GM18498 (cell line): ENCODE results near the gene ABO.
"Not testable (repeated sequence)": the region's sequence is repeated elsewhere in the genome, so short reads cannot be mapped to it uniquely, and the experiment has no call there.

ENCODE experiments used
- ATAC-seq: cut with Tn5 transposase; IDR thresholded peaks from one replicate; pipeline ENCODE4 v1.9.1; 2021; ENCODE audit warnings: mild to moderate bottlenecking, moderate library complexity; ENCODE audit not compliant: unreplicated experiment

ABO gene

DNA sequence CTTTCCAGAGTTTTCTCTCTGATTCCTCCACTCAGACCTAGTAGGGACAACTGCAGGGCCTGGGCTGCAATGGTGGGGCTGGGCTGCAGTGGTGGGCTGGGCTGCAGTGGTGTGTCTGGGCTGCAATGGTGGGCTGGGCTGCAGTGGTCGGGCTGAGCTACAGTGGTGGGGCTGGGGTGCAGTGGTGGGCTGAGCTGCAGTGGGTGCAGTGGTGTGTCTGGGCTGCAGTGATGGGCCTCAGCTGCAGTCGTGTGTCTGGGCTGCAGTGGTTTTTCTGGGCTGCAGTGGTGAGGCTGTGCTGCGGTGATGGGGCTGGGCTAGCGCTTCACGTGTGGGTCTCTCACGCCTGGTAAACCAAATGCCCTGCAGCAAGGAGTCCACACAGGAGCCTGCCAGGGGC is 27.4 kb downstream of the ABO start:
- ATAC-seq, result no peak

DNA sequence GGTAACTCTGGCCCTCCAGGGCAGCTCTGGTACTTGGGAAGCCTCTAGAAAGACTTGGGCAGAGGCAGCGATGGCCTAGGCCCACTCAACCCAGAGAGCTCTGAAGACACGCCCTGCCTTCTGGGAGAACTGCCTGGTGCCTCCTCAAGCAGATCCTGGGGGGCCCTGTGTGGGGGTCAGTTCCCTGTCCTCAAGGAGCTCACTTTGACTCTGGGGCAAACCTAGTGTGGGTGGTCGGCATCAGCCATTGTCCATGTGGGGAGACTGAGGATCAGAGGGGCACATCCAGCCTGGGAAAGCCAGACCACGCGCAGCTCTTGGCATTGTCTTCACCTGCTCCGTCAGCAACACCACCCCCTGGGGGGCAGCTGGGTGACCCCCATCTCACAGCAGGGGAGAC is 28.0 kb downstream of the ABO start:
- no peak for ATAC-seq

DNA sequence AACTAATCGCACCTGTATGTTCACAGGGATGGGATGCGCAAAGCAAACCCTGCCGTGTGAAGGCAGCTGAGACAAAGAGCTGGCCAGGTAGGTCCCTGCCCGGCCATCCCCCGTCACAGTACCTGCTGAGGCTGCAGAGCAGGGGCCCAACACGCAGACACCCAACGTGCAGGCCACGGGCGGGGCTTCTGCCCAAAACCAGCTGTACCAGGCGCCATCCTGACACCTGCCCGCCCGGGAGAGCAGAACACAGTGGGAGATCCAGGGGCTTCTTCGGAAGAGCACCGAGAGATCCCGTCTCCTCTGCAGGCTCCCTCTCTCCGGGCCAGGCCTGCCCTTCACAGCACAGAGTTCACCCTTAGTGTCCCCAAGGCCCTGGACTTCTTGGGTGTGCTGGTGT is 28.4 kb downstream of the ABO start:
- no peak for ATAC-seq

DNA sequence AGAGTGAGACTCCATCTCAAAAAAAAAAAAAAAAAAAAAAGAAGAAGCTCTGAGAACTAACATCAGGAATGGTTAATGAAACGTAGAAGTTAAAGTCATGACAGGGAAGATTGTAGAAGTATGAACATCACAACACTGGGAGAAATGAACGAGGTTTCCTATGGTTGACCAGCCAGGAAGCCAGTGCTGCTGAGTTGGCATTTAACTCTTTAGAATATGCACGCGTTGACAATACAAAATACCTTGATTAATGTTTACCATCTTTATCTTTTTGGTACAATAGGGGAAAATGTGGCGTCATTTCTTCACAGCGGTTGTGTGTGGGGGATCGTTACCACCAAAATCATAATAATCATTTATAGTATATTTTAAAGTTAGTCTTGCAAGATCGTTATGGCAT is 32.0 kb downstream of the ABO start:
- ATAC-seq, result no peak

- no peak for ATAC-seq
These were observed 32.8 kb downstream of the ABO start for GRCh38 chr9:133242241-133242640.

DNA sequence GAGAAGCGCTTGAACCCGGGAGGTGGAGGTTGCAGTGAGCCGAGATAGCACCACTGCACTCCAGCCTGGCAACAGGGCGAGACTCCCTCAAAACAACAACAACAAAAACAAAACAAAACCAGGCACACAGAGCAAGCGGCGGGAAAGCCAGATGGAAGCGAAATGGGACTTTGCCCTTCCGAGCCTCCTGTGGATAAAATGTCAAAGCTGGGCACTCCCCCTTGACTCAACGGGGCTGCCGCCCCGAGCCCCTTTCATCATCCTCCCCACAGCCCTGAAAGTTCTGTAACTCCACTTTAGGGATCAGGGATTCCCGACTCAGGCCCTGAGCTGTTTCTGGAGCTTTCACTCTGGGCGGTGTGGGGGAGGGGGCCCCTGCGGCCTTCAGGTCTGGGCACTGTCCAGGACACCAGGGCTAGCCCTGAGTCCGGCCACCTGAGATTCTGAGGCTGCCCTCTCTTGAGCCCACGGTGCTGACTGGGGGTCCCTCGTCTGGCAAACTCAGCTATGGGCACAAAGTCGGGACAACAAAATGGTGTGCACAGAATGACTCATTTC is 35.4 kb downstream of the ABO start:
- no peak for ATAC-seq

GRCh38 chr9:133238851-133239532 is 36.0 kb downstream of the ABO start:
- no peak for ATAC-seq

DNA sequence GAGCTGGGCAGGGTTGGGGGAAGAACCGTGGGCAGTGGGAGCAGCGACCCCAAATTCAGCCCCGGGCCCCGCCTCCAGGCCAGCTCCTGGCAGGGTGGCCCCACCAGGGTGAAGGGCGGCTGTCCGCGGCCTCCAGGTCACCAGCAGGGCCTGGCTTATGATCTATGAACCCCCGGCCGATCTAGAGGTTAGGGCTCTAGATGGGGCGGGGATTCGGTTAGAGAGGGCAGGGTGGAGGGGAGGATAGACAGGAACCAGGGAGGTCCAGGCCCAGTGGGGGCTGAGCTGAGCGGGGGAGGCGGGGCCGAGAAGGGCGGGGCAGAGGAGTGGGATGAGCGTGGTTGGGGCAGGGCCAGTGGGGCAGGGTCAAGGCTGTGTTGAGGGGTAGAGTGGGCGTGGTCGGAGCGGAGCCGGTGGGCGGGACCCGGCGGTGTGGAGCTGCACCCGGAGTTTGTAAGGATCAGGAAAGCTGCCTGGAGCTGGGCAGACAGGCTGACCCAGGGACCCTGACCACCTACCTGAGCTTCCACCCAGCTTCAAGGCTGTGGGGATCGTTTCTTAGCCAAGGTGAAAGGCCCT is 36.6 kb downstream of the ABO start:
- no peak for ATAC-seq

GRCh38 chr9:133237035-133237731 is 37.8 kb downstream of the ABO start:
- ATAC-seq, result no peak

- not testable (repeated sequence) for ATAC-seq
These were observed 38.5 kb downstream of the ABO start for GRCh38 chr9:133236291-133237034.

- ATAC-seq, result no peak
These were observed 39.3 kb downstream of the ABO start for GRCh38 chr9:133235549-133236222.

GRCh38 chr9:133234577-133235322 is 40.3 kb downstream of the ABO start:
- no peak for ATAC-seq

- ATAC-seq, result no peak
These were observed 41.1 kb downstream of the ABO start for GRCh38 chr9:133233681-133234432.

DNA sequence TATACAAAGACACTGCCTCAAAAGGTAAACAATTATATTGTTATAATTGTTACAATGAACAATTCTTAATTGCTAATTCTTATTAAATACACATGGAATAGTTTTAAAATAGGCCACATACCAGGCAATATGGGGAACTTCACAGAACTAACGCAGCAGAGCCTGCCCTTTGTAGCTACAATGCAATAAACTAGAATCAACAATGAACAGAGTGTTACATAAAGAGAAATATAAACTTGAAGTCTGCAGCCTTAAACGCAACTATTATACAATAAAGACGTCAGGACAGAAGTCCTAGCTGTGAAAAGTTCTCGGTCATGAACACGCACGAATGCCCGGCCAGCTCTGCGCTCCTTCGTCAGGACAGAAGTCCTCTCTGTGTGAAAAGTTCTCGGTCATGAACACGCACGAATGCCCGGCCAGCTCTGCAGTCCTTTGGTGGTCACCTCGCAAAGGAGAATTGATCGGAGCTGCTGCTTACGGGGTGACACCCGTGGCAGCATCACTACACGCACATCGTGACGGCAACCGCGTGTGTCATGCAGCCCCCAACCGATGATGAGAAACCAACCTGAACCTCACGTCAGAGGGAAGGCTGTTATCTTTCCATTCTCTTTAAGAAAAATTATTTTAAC is 43.0 kb downstream of the ABO start:
- ATAC-seq, result not testable (repeated sequence)

DNA sequence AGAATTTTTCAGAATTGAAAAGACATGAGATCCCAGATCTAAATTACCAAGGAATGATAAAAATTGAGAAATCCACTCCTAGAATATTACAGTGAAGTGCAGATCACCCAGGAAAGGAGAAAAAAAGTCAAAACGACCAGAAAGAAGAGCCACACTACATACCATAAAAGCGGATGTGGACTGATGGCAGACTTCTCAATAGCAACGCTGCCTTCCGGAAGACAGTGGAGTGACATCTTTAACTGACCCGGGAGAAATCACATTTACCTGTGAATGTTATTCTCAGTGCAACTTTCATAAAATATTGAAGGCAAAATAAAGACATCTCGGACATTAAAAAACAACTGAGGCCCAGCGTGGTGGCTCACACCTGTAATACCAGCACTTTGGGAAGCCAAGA is 44.5 kb downstream of the ABO start:
- not testable (repeated sequence) for ATAC-seq

DNA sequence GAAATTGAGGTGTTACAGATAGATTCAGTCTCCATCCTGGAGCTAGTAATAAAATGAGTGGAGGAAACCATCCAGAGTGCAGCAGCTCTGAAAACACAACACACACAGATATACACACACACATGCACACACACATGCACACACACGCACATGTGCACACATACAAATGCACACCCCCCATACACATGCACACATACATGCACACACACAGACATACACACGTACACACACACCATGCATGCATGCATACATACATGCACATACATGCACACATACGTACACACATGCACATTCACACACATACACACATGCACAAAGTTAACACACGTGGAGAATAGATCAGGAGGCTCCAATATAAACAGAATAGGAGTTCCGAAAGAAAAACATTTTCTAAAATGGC is 44.9 kb downstream of the ABO start:
- ATAC-seq, result no peak

DNA sequence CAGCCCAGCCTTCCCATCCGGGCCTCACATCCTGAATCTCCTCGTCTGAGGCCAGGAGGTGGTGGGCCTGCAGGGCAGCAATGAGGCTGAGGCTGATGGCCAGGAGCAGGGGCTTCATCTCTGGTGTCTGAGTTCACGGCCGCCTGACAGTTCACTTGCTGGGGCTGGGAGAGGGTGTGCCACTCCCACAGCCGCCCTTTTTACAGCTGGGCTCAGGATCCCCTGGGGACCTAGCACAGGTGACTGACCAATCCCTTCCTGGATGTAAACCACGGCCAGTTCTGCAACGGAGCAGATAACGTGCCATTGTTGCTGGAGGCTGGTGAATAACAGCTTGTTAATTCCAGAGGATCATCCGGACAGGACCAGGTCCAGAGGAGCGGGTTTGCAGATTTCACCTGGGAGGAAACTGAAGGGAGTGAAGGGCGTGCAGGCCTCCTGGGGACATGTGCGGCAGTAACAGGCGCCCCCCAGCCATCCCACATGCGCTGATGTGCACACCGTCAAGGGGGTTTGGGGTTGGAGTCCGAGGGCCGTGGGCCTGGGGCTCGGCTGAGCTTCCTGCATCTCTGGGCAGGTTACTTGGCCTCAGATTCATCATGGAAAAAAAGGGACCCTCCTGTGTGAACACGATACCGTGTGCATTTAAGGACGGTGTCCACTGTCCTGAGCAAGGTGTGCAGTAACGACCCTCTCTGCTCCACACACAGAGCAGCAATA is 46.4 kb downstream of the ABO start:
- ATAC-seq, result not testable (repeated sequence)

DNA sequence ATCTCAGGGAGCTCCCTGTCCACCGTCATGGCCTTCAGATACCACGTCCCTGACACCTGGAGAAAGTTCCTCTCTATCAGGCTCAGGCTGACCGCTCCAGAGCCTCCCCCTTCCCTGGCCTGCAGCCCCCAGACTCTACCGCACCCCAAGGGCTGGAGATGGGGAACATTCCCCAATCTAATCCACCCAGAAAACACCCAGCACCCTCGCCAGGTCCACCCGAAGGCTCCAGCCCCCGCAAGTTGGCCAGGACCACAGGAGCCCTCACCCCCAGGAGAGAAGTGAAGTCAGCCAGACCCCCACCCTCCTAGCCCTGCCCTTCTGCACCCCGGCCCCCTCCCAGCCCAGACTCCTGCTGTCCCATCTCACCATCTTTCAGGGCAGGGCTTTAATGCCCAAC is 47.0 kb downstream of the ABO start:
- ATAC-seq, result not testable (repeated sequence)
